NCI-H1105 treated with DMSO at 0.1 percent for 48 hours (cell line): ENCODE measurements around the gene PLXNA4.
"Not testable (repeated sequence)": the region's sequence is repeated elsewhere in the genome, so short reads cannot be mapped to it uniquely, and the experiment has no call there.

Experiments
- DNase-seq: peaks from one replicate; lab custom pipeline; 2025; lab: John Stamatoyannopoulos, UW

The PLXNA4 gene

DNA sequence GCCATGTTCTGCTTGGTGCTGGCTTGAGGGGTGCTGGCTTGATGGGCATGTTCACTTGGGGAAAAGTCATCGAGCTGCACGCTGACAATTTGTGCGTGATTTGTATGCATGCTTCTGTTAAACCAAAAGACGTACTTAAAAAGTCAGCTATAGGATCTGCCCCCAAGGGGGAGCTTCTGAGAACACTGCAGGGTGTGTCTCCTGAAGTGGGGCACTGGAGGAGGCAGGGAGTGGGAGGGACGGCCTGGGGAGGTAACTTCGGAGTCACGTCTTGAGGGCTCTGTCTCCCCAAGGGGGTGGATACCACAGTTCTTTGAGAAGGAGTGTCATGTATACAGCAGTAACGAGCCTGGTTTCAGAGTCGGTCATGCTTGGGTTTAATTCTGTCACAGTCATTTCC is 406.5 kb downstream of the PLXNA4 start:
- no peak for DNase-seq

DNA sequence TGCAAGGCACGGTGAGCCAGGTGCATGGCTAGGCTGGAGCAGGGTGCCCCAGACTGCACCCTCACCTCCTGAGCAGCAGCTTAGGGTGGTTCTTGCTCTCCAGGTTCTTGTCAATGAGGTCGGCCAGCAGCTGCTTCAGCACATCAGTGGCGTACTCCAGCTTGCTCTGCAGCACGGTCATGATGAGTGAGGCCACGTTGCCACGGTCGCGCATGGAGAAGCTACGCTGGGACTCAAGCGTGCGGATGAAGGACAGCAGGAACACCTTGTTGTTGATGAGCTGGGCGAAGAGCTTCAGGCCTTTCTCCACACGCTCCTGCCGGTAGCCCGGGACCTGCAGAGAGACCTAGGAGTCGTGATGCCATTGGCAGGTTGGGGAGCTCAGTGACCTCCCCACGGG is 408.0 kb downstream of the PLXNA4 start:
- no peak for DNase-seq

DNA sequence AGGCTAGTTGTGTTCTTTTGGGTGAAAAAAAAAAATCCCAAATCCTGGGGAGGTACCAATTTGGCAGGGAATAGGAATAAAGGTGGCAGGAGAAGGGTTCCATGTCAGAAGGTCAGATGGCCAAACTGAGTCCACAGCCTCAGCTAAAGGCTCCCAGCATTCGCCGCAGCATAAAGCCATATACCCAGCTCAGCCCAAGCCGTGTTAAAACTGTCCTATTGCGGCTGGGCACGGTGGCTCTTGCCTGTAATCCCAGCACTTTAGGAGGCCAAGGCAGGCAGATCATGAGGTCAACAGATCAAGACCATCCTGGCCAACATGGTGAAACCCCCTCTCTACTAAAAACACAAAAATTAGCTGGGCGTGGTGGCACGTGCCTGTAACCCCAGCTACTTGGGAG is 410.6 kb downstream of the PLXNA4 start:
- DNase-seq, result not testable (repeated sequence)

DNA sequence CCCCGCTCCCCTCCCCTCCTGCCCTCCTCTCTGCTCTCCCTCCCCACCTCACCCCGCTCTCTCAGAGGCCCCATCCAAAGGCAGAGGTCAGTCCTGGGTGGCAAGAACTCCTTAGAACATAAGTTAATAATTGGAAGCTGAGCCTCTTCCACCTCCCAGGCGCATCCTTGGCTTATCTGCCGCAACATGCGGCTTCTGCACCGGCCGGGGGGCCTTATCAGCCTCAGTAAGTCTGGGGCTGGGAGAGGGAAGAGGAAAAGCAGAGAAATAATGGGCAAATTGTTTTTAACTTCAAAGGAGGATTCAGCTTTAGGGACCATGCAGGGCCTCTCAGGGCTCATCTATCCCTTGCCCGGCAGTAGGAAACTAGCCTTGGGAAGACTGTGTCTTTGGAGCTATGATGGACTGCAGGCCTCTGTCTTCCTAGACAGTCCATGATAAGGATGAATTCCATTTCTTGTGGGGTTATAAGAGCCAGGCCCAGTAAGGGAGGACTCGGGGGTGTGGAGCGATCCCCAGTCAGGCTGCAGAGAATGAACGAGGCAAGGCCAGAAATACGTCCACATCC is 411.6 kb downstream of the PLXNA4 start:
- no peak for DNase-seq

DNA sequence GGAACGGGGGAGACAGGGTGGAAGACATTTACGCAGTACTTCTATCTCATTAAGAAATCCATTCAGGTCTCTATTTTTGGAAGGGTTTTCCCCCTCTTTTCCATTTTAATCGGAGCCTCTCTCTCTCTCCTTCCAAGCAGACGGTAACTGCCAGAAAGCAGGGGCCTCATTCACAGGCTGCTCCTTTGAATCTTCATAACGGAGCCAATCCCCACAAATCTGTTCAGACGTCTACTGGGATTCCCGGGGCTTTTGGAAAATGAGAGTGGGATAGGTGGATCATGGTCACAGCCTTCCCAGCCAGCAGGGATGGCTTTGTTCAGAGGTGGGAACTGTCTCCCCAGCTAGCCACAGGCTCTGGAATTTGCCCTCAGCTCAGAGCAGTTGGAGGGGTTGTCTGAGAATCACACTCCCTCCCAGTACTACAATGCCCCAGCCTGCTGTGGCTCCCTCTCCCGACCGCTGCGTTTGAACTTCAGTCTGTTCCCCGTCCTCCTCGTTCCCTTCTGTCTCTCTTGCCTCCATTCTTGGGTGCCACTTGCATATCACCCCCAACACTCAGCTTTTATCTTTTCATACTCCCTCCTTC is 413.6 kb downstream of the PLXNA4 start:
- DNase-seq, result no peak

DNA sequence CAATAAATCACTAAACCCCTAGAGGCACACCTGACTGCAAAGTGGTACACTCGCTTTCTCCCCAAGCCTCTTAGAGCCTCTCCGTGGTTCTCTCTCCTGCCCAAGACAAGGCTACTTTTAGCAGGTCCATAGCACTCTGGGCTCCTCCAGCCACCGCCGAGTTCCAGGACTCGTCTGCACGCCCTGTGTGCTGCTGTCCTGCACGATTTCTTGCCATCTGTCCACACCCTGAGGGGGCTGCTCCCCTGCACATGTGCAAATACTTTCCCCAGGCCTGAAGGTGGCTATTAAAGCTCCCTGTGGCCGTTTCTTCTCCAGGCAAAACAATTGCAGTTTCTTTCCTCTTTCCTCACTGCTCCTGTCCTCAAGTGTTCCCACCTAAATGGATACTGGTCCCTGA is 414.3 kb downstream of the PLXNA4 start:
- no peak for DNase-seq

DNA sequence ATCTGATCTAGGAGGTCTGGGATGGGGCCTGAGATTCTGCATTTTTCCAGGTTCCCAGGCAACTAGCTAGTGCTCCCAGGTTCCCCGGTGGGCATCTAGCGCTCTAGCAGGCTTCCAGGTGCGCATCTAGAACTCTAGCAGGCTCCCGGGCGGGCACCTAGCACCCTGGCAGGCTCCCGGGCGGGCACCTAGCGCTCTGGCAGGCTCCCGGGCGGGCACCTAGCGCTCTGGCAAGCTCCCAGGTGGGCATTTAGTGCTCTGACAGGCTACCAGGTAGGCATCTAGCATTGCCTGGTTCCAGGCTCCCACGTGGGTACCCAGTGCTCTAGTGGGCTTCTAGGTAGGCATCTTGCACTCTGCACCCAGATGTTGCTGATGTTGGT is 414.7 kb downstream of the PLXNA4 start:
- no peak for DNase-seq

DNA sequence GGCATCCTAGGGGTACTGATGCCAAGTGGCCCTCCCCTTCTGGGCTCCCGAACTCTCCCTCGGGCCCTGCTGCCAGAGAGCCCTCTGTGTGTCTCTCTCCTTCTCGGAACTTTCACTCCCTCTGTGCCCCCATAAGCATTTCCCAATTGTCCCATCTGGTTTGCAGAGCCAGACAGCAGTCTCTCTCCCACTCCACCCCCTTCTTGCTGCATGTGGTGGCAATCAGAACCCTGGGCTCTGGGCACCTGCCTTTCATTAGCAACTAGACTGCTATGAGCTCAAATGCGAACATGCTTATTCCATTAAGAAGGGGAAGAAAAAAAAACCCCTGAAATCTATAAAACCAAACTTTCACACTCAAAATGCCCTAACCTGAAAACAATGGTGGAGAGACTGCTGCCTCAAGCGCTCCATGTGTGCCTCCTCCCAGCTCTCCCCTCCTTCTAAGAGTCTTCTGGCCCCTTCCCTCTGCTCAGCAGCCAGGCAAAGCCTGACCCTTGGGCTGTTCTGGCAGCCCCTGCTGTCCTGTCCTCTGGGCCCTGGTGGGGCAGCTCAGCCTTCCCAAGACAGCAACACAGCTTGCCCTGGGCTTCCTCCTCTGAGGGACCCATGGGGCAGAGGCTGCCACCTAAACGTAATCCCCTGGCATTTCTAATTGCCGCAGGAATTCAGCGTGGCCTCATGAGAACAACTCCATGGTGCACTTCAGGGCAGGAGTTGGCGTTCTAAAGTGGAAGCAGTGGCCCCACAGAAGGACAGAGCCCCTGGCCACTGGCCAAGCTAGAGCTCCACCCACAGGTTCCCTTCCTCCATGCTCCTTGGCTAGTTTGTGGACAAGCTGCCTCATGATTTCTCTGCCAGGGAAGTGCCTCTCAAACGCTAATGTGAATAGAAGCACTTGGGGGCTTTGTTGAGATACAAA is 415.4 kb downstream of the PLXNA4 start:
- DNase-seq, result no peak

DNA sequence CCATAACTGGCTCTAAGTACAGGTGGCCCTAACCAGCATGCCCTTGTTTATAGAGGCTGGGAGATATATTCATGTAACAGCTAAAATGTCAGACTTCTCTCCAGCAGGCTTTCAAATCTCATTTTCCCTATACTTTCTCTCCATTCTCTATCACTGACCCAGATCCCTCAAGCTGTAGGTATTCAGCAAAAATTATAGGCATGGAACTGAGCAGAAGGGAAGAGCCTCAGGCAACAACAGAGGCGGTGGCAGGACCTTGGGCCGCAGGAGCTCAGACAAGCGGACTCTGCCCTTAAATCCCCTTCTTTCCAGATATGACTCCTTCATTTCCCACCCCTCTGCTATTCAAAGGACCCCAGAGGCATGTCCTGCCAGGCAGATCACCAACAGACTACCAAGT is 417.4 kb downstream of the PLXNA4 start:
- DNase-seq, result no peak

DNA sequence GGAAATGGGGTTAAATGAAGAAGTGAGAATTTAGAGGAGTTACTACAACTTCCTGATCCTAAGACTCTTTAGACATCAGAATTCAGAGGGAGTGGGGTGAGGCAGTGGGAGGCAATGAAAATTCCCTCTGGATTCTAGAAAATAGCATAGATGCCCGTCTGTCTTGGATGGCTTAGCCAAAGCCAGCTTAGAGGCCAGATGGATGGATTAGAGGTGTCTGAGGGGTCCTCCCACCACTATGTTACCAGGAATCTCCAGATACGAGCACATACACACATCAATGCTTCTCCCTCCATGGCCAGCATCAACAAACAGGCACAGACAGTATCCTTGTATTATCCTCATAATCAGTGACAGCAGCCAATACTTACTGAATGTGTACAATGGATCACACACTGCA is 418.1 kb downstream of the PLXNA4 start:
- DNase-seq, result no peak

DNA sequence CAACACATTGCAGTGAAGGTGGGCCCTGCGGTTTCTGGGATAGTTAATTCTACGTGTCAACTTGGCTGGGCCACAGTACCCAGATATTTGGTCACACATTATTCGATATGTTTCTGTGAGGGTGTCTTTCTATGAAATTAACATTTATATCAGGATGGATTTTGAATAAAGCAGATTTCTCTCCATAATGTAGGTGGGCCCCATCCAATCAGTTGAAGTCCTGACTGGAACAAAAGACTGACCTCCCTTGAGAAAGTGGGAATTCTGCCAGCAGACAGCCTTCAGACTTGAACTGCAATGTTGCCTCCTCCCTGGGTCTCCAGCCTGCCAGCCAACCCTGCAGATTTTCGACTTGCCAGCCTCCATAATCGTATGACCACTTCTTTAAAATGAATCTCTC is 420.6 kb downstream of the PLXNA4 start:
- DNase-seq, result no peak

DNA sequence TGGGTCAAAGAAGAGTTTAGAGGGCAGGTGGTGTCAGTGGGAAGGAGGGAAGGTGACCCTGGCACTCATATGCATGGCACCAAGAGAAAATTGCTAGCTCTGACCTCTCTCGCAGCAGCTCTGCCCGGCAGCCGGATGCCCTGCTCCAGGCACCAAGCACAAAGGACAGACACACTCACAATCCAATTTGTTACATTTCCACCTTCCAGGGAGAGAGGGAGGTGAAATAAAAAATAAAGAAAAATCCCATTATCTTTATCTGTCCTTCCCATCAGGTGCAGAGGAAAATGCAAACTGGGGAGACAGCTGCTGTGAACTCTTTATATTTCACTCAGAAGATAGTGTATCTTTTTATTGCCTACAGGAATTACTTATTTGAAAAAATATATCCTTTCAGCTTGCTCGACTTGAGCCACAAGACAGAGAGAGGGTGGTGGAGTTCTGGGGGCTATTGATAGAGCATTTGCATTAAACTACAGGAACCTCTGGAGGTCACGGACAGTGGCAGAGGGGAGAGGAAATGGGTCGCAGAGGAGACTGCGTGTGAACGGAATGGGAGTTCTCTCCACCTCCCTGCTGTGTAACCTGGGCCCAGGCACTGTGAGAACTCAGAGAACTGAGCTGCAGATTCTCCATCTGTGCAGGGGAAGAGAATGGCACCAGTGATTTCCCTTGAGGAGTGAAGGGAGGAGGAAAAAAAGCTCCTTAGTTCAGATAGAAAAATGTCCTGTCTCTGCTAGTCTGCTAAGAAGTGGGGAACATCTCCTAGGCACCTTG is 421.4 kb downstream of the PLXNA4 start:
- DNase-seq, result no peak

DNA sequence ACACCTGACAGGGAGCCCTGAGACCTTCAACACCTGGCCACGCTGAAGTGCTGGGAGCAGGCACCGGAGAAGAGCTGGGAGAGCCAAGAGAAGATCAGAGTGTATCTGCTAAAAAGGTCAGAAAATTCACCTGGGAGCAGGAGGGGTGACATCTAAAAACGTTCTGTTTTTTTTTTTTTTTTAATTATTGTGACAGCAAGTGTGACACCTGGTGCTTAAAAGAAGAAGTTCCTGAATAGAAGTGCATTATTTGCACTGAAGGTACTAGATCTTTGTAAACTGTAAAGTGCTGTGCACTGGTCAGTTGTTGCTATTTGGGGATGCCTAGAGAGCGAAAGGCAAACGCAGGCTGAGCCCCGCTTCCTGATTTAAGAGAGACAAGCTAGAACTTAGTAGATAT is 422.0 kb downstream of the PLXNA4 start:
- no peak for DNase-seq

DNA sequence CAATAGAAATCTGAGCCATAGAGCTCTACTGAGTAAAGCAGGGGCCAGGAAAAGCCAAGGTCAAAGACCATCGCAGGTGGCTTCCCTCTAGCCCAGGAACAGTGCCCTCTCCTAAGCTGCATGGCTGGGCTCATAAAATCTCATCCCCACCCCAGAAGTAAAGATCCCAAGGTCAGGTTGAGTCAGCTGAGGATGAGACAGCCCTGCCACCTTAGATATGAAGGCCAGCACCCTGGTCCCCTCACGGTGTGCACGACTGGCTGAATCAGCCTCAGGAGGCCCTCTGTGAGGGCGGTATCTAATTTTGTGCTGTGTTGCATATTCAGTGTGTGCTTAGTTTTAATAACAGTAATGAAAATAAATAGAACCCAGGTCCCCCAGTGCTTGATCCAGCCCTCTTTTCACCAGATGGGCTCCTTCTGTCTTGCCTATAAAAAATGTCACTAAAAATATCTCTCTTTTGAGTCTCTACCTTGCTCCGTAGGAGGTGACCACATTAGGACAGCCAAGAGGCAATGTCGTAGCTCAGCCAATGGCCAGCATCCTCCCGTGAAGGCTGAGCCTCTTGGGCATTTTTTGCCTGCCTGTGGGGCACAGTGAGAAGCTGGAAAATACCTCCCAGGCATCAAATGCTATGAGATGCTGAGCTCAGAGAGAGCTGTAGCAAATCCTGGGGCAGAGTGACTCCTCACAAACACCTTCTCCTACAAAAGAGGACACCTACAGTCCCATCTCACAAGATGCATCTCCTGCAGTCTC is 424.0 kb downstream of the PLXNA4 start:
- no peak for DNase-seq

DNA sequence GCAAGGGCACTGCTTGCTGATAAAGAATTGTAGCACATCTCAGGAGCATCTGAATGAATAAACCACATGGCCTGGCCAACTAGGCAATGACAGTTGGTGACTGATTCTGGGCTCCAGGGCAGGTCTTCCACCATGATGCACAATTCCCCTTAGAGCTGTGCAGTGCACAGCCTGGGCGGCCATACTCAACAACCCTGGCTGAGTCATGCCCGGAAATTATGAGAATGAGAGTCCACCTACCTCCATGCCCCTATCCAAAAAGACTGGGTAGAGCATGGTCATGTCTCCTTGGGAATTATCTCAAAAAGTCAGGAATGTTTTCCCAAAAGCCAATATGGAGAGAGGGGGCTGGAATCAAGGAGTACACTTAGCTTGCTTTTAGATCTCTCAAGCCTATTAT is 425.6 kb downstream of the PLXNA4 start:
- no peak for DNase-seq

DNA sequence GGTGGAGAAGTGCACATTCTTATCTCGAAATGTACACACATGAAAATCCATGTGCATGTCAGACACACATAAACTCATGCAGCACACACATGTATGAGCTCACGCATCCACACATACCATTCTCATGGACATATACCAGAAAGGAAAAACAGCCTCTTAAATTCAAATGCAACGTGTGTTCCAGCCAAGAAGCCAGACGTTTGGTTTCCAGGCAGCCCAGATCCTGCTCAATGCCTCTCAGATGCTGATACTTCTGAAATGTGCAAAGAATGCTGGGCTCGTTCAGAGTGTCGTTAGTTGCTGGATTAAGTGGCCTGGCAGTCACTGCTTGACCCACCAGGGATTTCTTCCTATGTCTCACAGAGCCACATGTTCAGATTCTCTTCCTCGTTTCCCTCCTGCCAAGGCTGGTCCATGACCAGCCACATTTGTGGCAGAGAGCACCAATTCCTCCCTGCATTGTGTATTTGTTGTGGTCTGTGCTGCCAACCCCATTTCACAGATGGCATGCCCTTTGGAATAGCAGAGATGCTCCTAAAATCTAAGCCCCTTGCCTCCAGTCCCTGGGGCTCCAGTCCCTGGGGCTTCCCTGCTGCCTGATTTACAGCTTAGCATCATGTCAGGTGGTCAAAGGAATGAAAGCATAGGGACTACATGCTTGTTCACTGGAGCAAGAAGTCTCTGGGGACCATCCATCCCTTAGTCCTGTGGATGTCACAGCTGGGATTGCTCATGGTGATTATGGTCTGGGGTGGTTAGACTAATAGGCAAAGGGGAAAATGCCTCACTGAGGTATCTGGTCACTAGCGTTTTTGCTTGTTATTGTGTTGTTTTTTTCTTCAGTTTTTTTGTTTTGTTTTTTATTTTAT is 426.6 kb downstream of the PLXNA4 start:
- no peak for DNase-seq

DNA sequence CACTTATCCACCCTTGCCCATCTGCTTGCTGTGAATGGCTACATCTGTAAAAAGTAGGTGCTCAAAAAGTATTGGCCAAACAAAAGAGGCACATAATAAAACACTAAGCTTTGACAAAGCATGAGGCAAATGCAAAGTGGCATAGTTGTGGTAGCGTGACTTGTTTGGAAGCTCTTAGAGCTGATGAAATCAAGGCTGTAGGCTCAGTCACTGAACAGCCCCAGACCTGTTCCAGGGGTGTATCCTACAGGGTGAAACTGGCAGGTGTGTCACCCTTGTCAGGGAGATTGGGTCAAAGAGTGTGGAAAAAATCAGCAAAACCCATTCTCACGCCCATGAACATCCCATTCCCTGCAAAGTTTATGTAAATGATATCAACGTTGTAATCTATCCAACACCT is 427.4 kb downstream of the PLXNA4 start:
- DNase-seq, result no peak

DNA sequence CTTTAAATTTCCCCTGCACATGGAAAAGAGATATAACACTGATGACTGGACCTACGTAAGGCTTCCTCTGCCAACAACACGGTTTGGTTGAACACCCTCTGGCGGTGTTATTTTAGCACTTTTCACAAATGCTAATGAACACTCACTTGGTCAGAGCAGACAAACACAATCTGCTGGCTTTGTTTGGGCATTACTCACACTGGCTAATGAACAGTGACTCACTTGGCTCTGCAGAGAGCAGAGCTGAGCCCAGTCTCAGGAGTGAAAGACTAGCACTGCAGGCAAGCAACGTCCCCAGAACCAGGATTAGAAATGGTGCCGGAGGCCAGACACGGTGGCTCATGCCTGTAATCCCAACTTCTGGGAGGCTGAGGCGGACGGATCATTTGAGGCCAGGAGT is 430.8 kb downstream of the PLXNA4 start:
- DNase-seq, result no peak

DNA sequence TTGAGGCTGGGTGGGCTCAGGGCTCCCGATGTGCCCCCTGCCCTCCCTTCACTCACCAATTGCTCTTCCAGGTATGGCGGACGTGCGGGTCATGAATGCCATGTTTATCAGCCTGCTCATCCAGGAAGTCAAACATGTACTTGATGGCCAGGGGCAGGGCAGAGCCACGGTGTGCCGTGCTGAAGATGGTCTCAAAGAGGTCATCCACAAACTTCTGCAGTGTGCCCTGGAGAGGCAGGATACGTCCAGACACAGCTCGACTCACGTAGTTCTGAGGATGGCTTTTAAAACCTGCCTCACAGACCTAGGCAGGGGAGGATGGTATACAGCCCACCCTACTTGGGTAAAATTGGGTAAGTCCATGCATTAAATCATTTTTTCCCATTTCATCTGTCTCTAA is 431.2 kb downstream of the PLXNA4 start:
- no peak for DNase-seq

DNA sequence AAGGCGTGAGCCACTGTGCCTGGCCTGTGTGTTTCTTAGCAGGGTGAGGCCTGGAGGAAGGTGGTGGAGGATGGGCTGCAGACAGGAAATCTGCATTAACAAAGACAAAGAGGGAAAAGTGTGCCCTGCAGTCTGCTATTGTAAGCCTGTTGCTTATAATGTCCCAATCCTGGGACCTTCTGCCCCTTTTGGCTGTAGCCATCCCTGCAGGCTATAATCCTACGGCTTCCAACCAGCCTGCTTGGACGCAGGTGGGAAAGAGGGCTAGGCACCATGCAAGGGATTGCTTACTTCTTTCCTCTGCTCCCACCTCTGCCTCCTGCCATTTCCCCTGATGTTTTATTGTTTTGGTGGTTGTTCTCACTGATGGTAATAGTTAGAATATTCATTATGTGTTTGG is 434.3 kb downstream of the PLXNA4 start:
- DNase-seq, result no peak

DNA sequence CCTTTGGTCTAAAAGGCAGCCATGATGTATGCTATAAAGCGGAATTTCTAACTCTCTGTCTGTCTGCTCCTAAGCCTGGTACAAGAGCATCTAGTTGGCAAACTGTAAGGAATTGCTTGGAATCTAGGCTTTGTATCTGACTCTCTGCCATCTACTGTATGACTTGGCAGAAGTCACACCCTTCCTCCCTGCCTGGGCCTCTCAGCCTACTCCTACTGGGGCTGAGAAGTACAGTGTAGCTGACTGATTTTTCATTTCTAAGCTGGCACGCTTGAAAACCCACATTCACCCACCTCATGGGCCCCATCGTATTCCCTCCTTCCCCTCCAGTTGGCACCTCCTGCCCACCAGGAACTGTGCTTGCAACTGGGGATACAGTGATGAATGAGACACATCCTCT is 435.2 kb downstream of the PLXNA4 start:
- no peak for DNase-seq
